IPS-20b (cell line): ENCODE data around the gene XCL2.
"Not testable (repeated sequence)": the region's sequence is repeated elsewhere in the genome, so short reads cannot be mapped to it uniquely, and the experiment has no call there.

ENCODE experiments used
- H3K27ac ChIP-seq: one replicate; pipeline ENCODE4 v1.5.1; 2013; ENCODE audit warnings: low read length
- H3K27me3 ChIP-seq: 2 replicates; pipeline ENCODE4 v1.6.1; 2013; ENCODE audit warnings: mild to moderate bottlenecking, low read length, inconsistent platforms; ENCODE audit not compliant: insufficient read depth
- H3K36me3 ChIP-seq: 2 replicates; pipeline ENCODE4 v1.6.1; 2013; ENCODE audit warnings: low read depth, mild to moderate bottlenecking, inconsistent platforms, low read length, moderate library complexity; ENCODE audit not compliant: insufficient read depth
- H3K4me1 ChIP-seq: 2 replicates; pipeline ENCODE4 v1.6.1; 2013; ENCODE audit warnings: mild to moderate bottlenecking, control low read depth, inconsistent platforms, low read length, moderate library complexity; ENCODE audit not compliant: insufficient read depth
- H3K4me3 ChIP-seq: 2 replicates; pipeline ENCODE4 v1.5.1; 2013; ENCODE audit warnings: mild to moderate bottlenecking, low read length, inconsistent platforms
- H3K9ac ChIP-seq: 2 replicates; pipeline ENCODE4 v1.6.1; 2013; ENCODE audit warnings: low read depth, mild to moderate bottlenecking, inconsistent platforms, low read length, moderate library complexity
- H3K9me3 ChIP-seq: 2 replicates; pipeline ENCODE4 v1.6.1; 2013; ENCODE audit warnings: mild to moderate bottlenecking, low read depth, low read length, inconsistent platforms; ENCODE audit not compliant: insufficient read depth

XCL2 gene, protein sequence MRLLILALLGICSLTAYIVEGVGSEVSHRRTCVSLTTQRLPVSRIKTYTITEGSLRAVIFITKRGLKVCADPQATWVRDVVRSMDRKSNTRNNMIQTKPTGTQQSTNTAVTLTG

GRCh38 chr1:168543840-168544498 lies at the start of gene XCL2:
Gene XCL2, minus strand, starts transcription at chr1:168543997. Its CDS starts 33 bp downstream, at chr1:168543964.
- H3K27ac ChIP-seq, H3K36me3 ChIP-seq, H3K27me3 ChIP-seq: not testable (repeated sequence)

GRCh38 chr1:168591641-168592250 lies 47.9 kb upstream of the XCL2 start:
- H3K27ac ChIP-seq = no peak overlapping the region
- no peaks in the 10 kb centered on the region for H3K4me1 ChIP-seq
- H3K4me3 ChIP-seq = no peak overlapping the region
- no peaks in the 10 kb centered on the region for H3K9me3 ChIP-seq
- no peaks in the 10 kb centered on the region for H3K27me3 ChIP-seq
- H3K9ac ChIP-seq = no peak overlapping the region
- no peaks in the 10 kb centered on the region for H3K36me3 ChIP-seq

More at GRCh38 chr1:168543840-168544498, at the start of gene XCL2:
- H3K9me3 ChIP-seq, H3K4me1 ChIP-seq, H3K4me3 ChIP-seq, H3K9ac ChIP-seq: not testable (repeated sequence)

DNA sequence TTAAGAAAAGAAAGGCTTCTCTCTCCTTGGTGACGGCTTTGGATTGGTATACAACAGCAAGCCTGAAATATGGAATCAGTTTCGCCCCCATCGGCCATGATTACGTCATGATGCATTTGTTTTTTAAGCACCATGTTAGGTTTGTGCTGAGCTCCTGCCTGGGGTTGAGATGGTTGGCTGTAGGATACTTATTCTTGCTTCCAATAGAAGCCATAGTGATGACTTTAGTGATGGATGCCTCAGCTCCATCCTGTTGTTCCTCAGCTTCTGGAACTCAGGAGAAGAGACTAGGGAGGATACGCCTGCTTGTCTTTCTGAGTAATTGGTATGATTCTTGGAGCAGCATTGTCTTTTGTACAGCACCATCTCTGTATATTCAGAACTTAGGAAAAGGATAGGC lies 47.3 kb upstream of the XCL2 start:
- no peaks in the 10 kb centered on the region for H3K4me1 ChIP-seq
- no peak overlapping the region for H3K4me3 ChIP-seq
- H3K27ac ChIP-seq = no peak overlapping the region
- H3K9me3 ChIP-seq = no peaks in the 10 kb centered on the region
- H3K9ac ChIP-seq = no peak overlapping the region
- no peaks in the 10 kb centered on the region for H3K27me3 ChIP-seq
- no peaks in the 10 kb centered on the region for H3K36me3 ChIP-seq

GRCh38 chr1:168589167-168589566 lies 45.4 kb upstream of the XCL2 start:
- Histone ChIP-seq H3K9ac (no peak overlapping the region), H3K36me3 (no peaks in the 10 kb centered on the region), H3K27me3 (no peaks in the 10 kb centered on the region), H3K27ac (no peak overlapping the region), H3K9me3 (no peaks in the 10 kb centered on the region), H3K4me1 (no peaks in the 10 kb centered on the region), H3K4me3 (no peak overlapping the region)

GRCh38 chr1:168585937-168586336 lies 42.1 kb upstream of the XCL2 start:
- Histone ChIP-seq H3K4me1 (peaks cover 3% of the 10 kb centered on the region; the same call in 1 of the 2 replicates), H3K9me3 (no peaks in the 10 kb centered on the region), H3K9ac (no peak overlapping the region), H3K27me3 (no peaks in the 10 kb centered on the region), H3K36me3 (no peaks in the 10 kb centered on the region), H3K4me3 (no peak overlapping the region), H3K27ac (no peak overlapping the region)

DNA sequence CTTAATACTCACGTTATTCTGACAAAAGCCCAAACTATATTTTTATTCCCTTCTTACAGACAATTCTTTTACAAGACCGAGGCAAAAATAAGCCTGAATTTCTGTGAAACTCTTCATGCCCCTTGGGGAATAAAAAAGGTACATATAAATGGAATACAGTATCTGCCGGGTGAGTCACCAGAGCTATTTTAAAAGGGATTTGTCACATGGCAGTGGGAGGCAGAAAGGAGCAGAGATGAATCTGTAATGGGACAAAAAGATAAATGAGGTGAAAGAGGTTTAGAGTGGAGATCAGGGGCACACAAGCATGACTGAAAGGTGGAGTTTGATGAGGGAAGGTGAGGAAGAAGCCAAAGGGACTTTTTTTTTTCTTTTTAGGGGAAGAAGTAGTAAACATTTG lies 41.4 kb upstream of the XCL2 start:
- H3K9ac ChIP-seq = no peak overlapping the region
- H3K9me3 ChIP-seq = no peaks in the 10 kb centered on the region
- H3K27ac ChIP-seq = no peak overlapping the region
- peaks cover 3% of the 10 kb centered on the region; the same call in 1 of the 2 replicates for H3K4me1 ChIP-seq
- H3K27me3 ChIP-seq = no peaks in the 10 kb centered on the region
- H3K36me3 ChIP-seq = no peaks in the 10 kb centered on the region
- no peak overlapping the region for H3K4me3 ChIP-seq

- H3K4me1 ChIP-seq = peaks cover 3% of the 10 kb centered on the region; the same call in 1 of the 2 replicates
- no peak overlapping the region for H3K4me3 ChIP-seq
- no peaks in the 10 kb centered on the region for H3K9me3 ChIP-seq
- H3K36me3 ChIP-seq = no peaks in the 10 kb centered on the region
- no peaks in the 10 kb centered on the region for H3K27me3 ChIP-seq
- H3K27ac ChIP-seq = no peak overlapping the region
- H3K9ac ChIP-seq = no peak overlapping the region
These were observed 39.8 kb upstream of the XCL2 start for GRCh38 chr1:168583571-168583970.

GRCh38 chr1:168582688-168583336 lies 39.0 kb upstream of the XCL2 start:
- Histone ChIP-seq H3K9me3 (no peaks in the 10 kb centered on the region), H3K4me1 (peaks cover 3% of the 10 kb centered on the region; the same call in 1 of the 2 replicates), H3K36me3 (no peaks in the 10 kb centered on the region), H3K4me3 (no peak overlapping the region), H3K9ac (no peak overlapping the region), H3K27ac (no peak overlapping the region), H3K27me3 (no peaks in the 10 kb centered on the region)

- no peak overlapping the region for H3K27ac ChIP-seq
- H3K27me3 ChIP-seq = no peaks in the 10 kb centered on the region
- H3K9me3 ChIP-seq = no peaks in the 10 kb centered on the region
- H3K36me3 ChIP-seq = no peaks in the 10 kb centered on the region
- no peak overlapping the region for H3K4me3 ChIP-seq
- H3K9ac ChIP-seq = no peak overlapping the region
- H3K4me1 ChIP-seq = peaks cover 3% of the 10 kb centered on the region; the same call in 1 of the 2 replicates
These were observed 38.2 kb upstream of the XCL2 start for GRCh38 chr1:168581817-168582572.

- not testable (repeated sequence) for H3K9ac ChIP-seq, H3K9me3 ChIP-seq, H3K4me3 ChIP-seq, H3K4me1 ChIP-seq, H3K27ac ChIP-seq, H3K27me3 ChIP-seq, H3K36me3 ChIP-seq
These were observed 37.2 kb upstream of the XCL2 start for GRCh38 chr1:168580991-168581390.

DNA sequence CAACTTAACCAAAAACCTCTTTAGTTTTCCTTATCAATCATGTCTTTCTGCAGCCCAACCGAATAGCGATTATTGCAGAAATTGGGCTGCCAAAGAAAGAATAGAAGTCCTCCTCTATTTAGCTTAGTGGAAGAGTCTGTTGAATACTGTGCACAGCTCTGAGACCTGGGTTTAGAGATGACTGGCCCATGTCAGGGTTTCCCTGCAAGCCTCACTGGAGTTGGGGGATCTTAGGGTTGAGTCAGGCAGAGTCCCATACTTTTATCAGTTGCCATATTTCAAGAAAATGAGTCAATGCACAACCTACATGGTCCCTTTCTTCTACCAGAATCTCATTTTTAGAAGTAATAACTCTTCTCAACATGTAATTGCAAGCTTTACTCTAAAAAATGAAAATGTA lies 36.5 kb upstream of the XCL2 start:
- H3K27me3 ChIP-seq, H3K9me3 ChIP-seq, H3K27ac ChIP-seq, H3K36me3 ChIP-seq, H3K4me1 ChIP-seq, H3K9ac ChIP-seq, H3K4me3 ChIP-seq: not testable (repeated sequence)
